Measurements from ENCODE around the gene SHISA5.
"Not testable (repeated sequence)": the region's sequence is repeated elsewhere in the genome, so short reads cannot be mapped to it uniquely, and the experiment has no call there.

SHISA5 gene

GRCh38 chr3:48480891-48481290 lies 23.1 kb downstream of the SHISA5 start:
- DNase-seq, result not testable (repeated sequence)

GRCh38 chr3:48478626-48479555 lies 25.1 kb downstream of the SHISA5 start:
- no peak for DNase-seq

GRCh38 chr3:48477959-48478520 lies 25.9 kb downstream of the SHISA5 start:
- no peak for DNase-seq

GRCh38 chr3:48476426-48477053 lies 27.4 kb downstream of the SHISA5 start:
- no peak for DNase-seq

- no peak for DNase-seq
Observed at GRCh38 chr3:48475188-48475587, 28.8 kb downstream of the SHISA5 start.

GRCh38 chr3:48474619-48475018 lies 29.4 kb downstream of the SHISA5 start:
- no peak for DNase-seq

GRCh38 chr3:48474031-48474430 lies 29.9 kb downstream of the SHISA5 start:
- DNase-seq, result not testable (repeated sequence)

GRCh38 chr3:48473617-48473952 lies 30.4 kb downstream of the SHISA5 start:
- DNase-seq, result no peak

- DNase-seq, result peak; percentile 89
Observed at GRCh38 chr3:48472923-48473616, 30.9 kb downstream of the SHISA5 start.

GRCh38 chr3:48472673-48472922 lies 31.4 kb downstream of the SHISA5 start:
- DNase-seq, result no peak

- no peak for DNase-seq
Observed at GRCh38 chr3:48470286-48470685, 33.7 kb downstream of the SHISA5 start.

GRCh38 chr3:48469046-48469915 lies 34.7 kb downstream of the SHISA5 start:
- DNase-seq, result no peak

- no peak for DNase-seq
Observed at GRCh38 chr3:48468329-48468731, 35.6 kb downstream of the SHISA5 start.

- no peak for DNase-seq
Observed at GRCh38 chr3:48467473-48468267, 36.3 kb downstream of the SHISA5 start.

- no peak for DNase-seq
Observed at GRCh38 chr3:48467110-48467454, 36.9 kb downstream of the SHISA5 start.

- DNase-seq, result no peak
Observed at GRCh38 chr3:48466386-48467109, 37.4 kb downstream of the SHISA5 start.

GRCh38 chr3:48465531-48466378 lies 38.2 kb downstream of the SHISA5 start:
- DNase-seq, result peak; percentile 84

- no peak for DNase-seq
Observed at GRCh38 chr3:48465237-48465530, 38.8 kb downstream of the SHISA5 start.

GRCh38 chr3:48464713-48465221 lies 39.2 kb downstream of the SHISA5 start:
- DNase-seq, result no peak

- no peak for DNase-seq
Observed at GRCh38 chr3:48463703-48464102, 40.3 kb downstream of the SHISA5 start.
